SK-N-MC (cell line): ENCODE data around the gene MOB3C.

Experiments used
- EZH2 ChIP-seq: fragments of 200-600 bp; sonication (generic); IDR thresholded peaks from one replicate; pipeline ENCODE4 v1.6.1; 2017; ENCODE audit warnings: antibody characterized with exemption
- FOXP2 ChIP-seq: optimal IDR thresholded peaks from 2 replicates; pipeline ENCODE3; 2011; ENCODE audit warnings: mild to moderate bottlenecking, moderate library complexity; ENCODE audit not compliant: insufficient read depth; ENCODE audit errors: extremely low read length, control extremely low read depth
- POLR2AphosphoS5 ChIP-seq: IDR thresholded peaks from 2 replicates; pipeline ENCODE4 v1.6.1; 2012; ENCODE audit warnings: mild to moderate bottlenecking, low read depth, low read length, borderline replicate concordance

DNA sequence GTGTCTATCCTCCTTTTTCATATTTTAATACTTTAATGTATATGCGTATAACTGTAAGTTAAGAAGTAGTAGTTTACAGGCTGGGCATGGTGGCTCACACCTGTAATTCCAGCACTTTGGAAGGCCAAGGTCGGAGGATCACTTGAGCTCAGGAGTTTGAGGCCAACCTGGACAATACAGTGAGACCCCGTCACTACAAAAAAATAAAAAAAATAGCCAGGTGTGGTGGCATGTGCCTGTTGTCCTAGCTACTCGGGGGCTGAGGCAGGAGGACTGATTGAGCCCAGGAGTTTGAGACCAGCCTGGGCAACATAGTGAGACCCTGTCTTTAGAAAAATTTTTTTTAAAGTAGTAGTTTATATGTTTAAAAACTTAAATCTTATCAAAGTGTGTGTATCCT lies 29.2 kb upstream of the MOB3C start:
- no peak for TF ChIP-seq EZH2
- no peak for TF ChIP-seq POLR2AphosphoS5
- no peak for TF ChIP-seq FOXP2
